ENCODE data around the gene DYRK1A. TPM values are rescaled to one million over a fixed set of nuclear protein-coding genes. Genes with fewer than 3 reads are reported as not detected.
A peak's percentile ranks its signal among the peaks of the same experiment; 100 is the strongest.

The DYRK1A gene
- total RNA-seq, 2 experiments from 2014 or later: 49.8 to 51.4 TPM

GRCh38 chr21:37367703-37368540 is 1.3 kb downstream of the DYRK1A start:
- Mint-ChIP-seq H3K36me3 (ENCODE audit: low read depth) (peaks cover 1% of the 10 kb centered on the region), H3K4me1 (ENCODE audit: low read depth) (peaks cover 44% of the 10 kb centered on the region), H3K27me3 (ENCODE audit: low read depth) (no peaks in the 10 kb centered on the region), H3K27ac (peak overlapping the region; percentile 87), H3K4me3 (peak overlapping the region; percentile 81), H3K9me3 (no peaks in the 10 kb centered on the region)
- CTCF ChIA-PET: interaction anchor here (0.6 to 1.6 kb wide), 4 partner anchors 62 to 99 kb away, joined by 3 to 4 read pairs (median 3); no protein-coding TSS in a partner anchor
- DNase-seq: peak; percentile 44
- intact Hi-C loops (cut with micrococcal nuclease): loop anchor here (2.0 to 10.0 kb wide), 4 partner anchors 31 to 1947 kb away; partner anchors contain the start of genes BRWD1, PIGP and TTC3

GRCh38 chr21:37368541-37369279 is 2.1 kb downstream of the DYRK1A start:
- DNase-seq: no peak
- no peaks in the 10 kb centered on the region for H3K9me3 Mint-ChIP-seq
- intact Hi-C loops (cut with micrococcal nuclease): loop anchor here (2.0 to 10.0 kb wide), 2 partner anchors 30 to 1946 kb away; partner anchors contain the start of gene BRWD1

GRCh38 chr21:37369307-37369854 is 2.8 kb downstream of the DYRK1A start:
- DNase-seq: no peak
- no peaks in the 10 kb centered on the region for H3K9me3 Mint-ChIP-seq
- no peaks in the 10 kb centered on the region for H3K27me3 Mint-ChIP-seq (ENCODE audit: low read depth)
- peak overlapping the region; percentile 81 for H3K4me3 Mint-ChIP-seq
- peaks cover 1% of the 10 kb centered on the region for H3K36me3 Mint-ChIP-seq (ENCODE audit: low read depth)
- CTCF ChIA-PET: interaction anchor here (0.8 to 1.6 kb wide), 5 partner anchors 16 to 112 kb away, joined by 3 to 4 read pairs (median 3); no protein-coding TSS in a partner anchor
- peaks cover 57% of the 10 kb centered on the region for H3K4me1 Mint-ChIP-seq (ENCODE audit: low read depth)
- peak overlapping the region; percentile 87 for H3K27ac Mint-ChIP-seq
- intact Hi-C loops (cut with micrococcal nuclease): loop anchor here (2.0 to 10.0 kb wide), 2 partner anchors 29 to 1945 kb away; partner anchors contain the start of gene BRWD1

More at GRCh38 chr21:37368541-37369279, 2.1 kb downstream of the DYRK1A start:
- Mint-ChIP-seq H3K27ac (peak overlapping the region; percentile 87), H3K4me3 (peak overlapping the region; percentile 81), H3K36me3 (ENCODE audit: low read depth) (peaks cover 1% of the 10 kb centered on the region), H3K4me1 (ENCODE audit: low read depth) (peaks cover 52% of the 10 kb centered on the region), H3K27me3 (ENCODE audit: low read depth) (no peaks in the 10 kb centered on the region)
- CTCF ChIA-PET: interaction anchor here (0.8 to 1.6 kb wide), 5 partner anchors 17 to 111 kb away, joined by 3 to 4 read pairs (median 3); no protein-coding TSS in a partner anchor

GRCh38 chr21:37370152-37371040 is 3.8 kb downstream of the DYRK1A start:
- intact Hi-C loops (cut with micrococcal nuclease): loop anchor here (1.0 to 10.0 kb wide), 4 partner anchors 38 to 386 kb away; no protein-coding TSS in a partner anchor
- CTCF ChIA-PET: interaction anchor here (0.6 to 1.6 kb wide), 7 partner anchors 9 to 298 kb away, joined by 3 to 5 read pairs (median 3); no protein-coding TSS in a partner anchor
- peaks cover 60% of the 10 kb centered on the region for H3K4me1 Mint-ChIP-seq (ENCODE audit: low read depth)
- no peaks in the 10 kb centered on the region for H3K27me3 Mint-ChIP-seq (ENCODE audit: low read depth)
- H3K4me3 Mint-ChIP-seq: peak overlapping the region; percentile 81
- peak overlapping the region; percentile 87 for H3K27ac Mint-ChIP-seq
- no peaks in the 10 kb centered on the region for H3K9me3 Mint-ChIP-seq
- DNase-seq: no peak
- H3K36me3 Mint-ChIP-seq (ENCODE audit: low read depth): peaks cover 1% of the 10 kb centered on the region

- no peak for DNase-seq
- H3K27ac Mint-ChIP-seq: peak overlapping the region; percentile 87
- intact Hi-C loops (cut with micrococcal nuclease): loop anchor here (10.0 kb wide), 1 partner anchor 386 kb away; no protein-coding TSS in a partner anchor
- CTCF ChIA-PET: interaction anchor here (0.7 to 1.4 kb wide), 4 partner anchors 12 to 297 kb away, joined by 3 to 5 read pairs (median 4); no protein-coding TSS in a partner anchor
- no peaks in the 10 kb centered on the region for H3K9me3 Mint-ChIP-seq
- H3K27me3 Mint-ChIP-seq (ENCODE audit: low read depth): no peaks in the 10 kb centered on the region
- peaks cover 5% of the 10 kb centered on the region for H3K36me3 Mint-ChIP-seq (ENCODE audit: low read depth)
- peaks cover 66% of the 10 kb centered on the region for H3K4me1 Mint-ChIP-seq (ENCODE audit: low read depth)
- H3K4me3 Mint-ChIP-seq: no peak overlapping the region
These were observed 4.4 kb downstream of the DYRK1A start for GRCh38 chr21:37371041-37371397.

GRCh38 chr21:37372127-37372731 is 5.7 kb downstream of the DYRK1A start:
- intact Hi-C loops (cut with micrococcal nuclease): loop anchor here (10.0 kb wide), 1 partner anchor 387 kb away; no protein-coding TSS in a partner anchor
- no peak for DNase-seq
- H3K4me1 Mint-ChIP-seq (ENCODE audit: low read depth): peaks cover 74% of the 10 kb centered on the region
- no peaks in the 10 kb centered on the region for H3K27me3 Mint-ChIP-seq (ENCODE audit: low read depth)
- no peak overlapping the region for H3K4me3 Mint-ChIP-seq
- CTCF ChIA-PET: interaction anchor here (0.6 to 1.3 kb wide), 3 partner anchors 25 to 130 kb away, joined by 3 to 6 read pairs (median 4); no protein-coding TSS in a partner anchor
- peaks cover 4% of the 10 kb centered on the region for H3K36me3 Mint-ChIP-seq (ENCODE audit: low read depth)
- no peaks in the 10 kb centered on the region for H3K9me3 Mint-ChIP-seq
- H3K27ac Mint-ChIP-seq: peak overlapping the region; percentile 50

GRCh38 chr21:37372951-37373350 is 6.4 kb downstream of the DYRK1A start:
- Mint-ChIP-seq H3K4me1 (ENCODE audit: low read depth) (peaks cover 81% of the 10 kb centered on the region), H3K4me3 (no peak overlapping the region), H3K9me3 (no peaks in the 10 kb centered on the region), H3K36me3 (ENCODE audit: low read depth) (peaks cover 6% of the 10 kb centered on the region), H3K27ac (no peak overlapping the region), H3K27me3 (ENCODE audit: low read depth) (no peaks in the 10 kb centered on the region)
- intact Hi-C loops (cut with micrococcal nuclease): loop anchor here (10.0 kb wide), 1 partner anchor 388 kb away; no protein-coding TSS in a partner anchor
- CTCF ChIA-PET: interaction anchor here (1.3 to 1.7 kb wide), 2 partner anchors 29 to 42 kb away, joined by 3 to 4 read pairs; no protein-coding TSS in a partner anchor
- DNase-seq: no peak

- Mint-ChIP-seq H3K4me1 (ENCODE audit: low read depth) (peaks cover 85% of the 10 kb centered on the region), H3K27ac (no peak overlapping the region), H3K36me3 (ENCODE audit: low read depth) (peaks cover 6% of the 10 kb centered on the region), H3K27me3 (ENCODE audit: low read depth) (no peaks in the 10 kb centered on the region), H3K4me3 (no peak overlapping the region), H3K9me3 (no peaks in the 10 kb centered on the region)
- intact Hi-C loops (cut with micrococcal nuclease): loop anchor here (10.0 kb wide), 1 partner anchor 389 kb away; no protein-coding TSS in a partner anchor
- CTCF ChIA-PET: interaction anchor here (0.6 to 1.7 kb wide), 3 partner anchors 28 to 73 kb away, joined by 3 to 4 read pairs (median 3); no protein-coding TSS in a partner anchor
- DNase-seq: no peak
These were observed 7.0 kb downstream of the DYRK1A start for GRCh38 chr21:37373539-37373938.

GRCh38 chr21:37374027-37374426 is 7.5 kb downstream of the DYRK1A start:
- CTCF ChIA-PET: interaction anchor here (0.6 to 1.7 kb wide), 2 partner anchors 41 to 72 kb away, joined by 3 to 4 read pairs; no protein-coding TSS in a partner anchor
- H3K27me3 Mint-ChIP-seq (ENCODE audit: low read depth): no peaks in the 10 kb centered on the region
- H3K9me3 Mint-ChIP-seq: no peaks in the 10 kb centered on the region
- H3K27ac Mint-ChIP-seq: no peak overlapping the region
- H3K4me1 Mint-ChIP-seq (ENCODE audit: low read depth): peaks cover 88% of the 10 kb centered on the region
- no peak for DNase-seq
- H3K36me3 Mint-ChIP-seq (ENCODE audit: low read depth): peaks cover 6% of the 10 kb centered on the region
- H3K4me3 Mint-ChIP-seq: no peak overlapping the region
- intact Hi-C loops (cut with micrococcal nuclease): loop anchor here (10.0 kb wide), 1 partner anchor 389 kb away; no protein-coding TSS in a partner anchor

GRCh38 chr21:37375866-37376574 is 9.4 kb downstream of the DYRK1A start:
- Mint-ChIP-seq H3K27me3 (ENCODE audit: low read depth) (no peaks in the 10 kb centered on the region), H3K9me3 (peaks cover under 1% of the 10 kb centered on the region), H3K4me1 (ENCODE audit: low read depth) (peaks cover 84% of the 10 kb centered on the region), H3K4me3 (no peak overlapping the region), H3K36me3 (ENCODE audit: low read depth) (peaks cover 8% of the 10 kb centered on the region), H3K27ac (no peak overlapping the region)
- intact Hi-C loops (cut with micrococcal nuclease): loop anchor here (10.0 kb wide), 1 partner anchor 391 kb away; no protein-coding TSS in a partner anchor
- DNase-seq: no peak
- CTCF ChIA-PET: no interaction called here

Measured in activated naive CD4-positive, alpha-beta T cell treated with anti-CD3 and anti-CD28 coated beads for 36 hours (primary cell).